ENCODE data around the gene POLR2E.
A peak's percentile ranks its signal among the peaks of the same experiment; 100 is the strongest.

POLR2E gene

GRCh38 chr19:1110809-1111640 lies 15.8 kb upstream of the POLR2E start:
- no peak for DNase-seq (ENCODE audit: low spot score)

DNA sequence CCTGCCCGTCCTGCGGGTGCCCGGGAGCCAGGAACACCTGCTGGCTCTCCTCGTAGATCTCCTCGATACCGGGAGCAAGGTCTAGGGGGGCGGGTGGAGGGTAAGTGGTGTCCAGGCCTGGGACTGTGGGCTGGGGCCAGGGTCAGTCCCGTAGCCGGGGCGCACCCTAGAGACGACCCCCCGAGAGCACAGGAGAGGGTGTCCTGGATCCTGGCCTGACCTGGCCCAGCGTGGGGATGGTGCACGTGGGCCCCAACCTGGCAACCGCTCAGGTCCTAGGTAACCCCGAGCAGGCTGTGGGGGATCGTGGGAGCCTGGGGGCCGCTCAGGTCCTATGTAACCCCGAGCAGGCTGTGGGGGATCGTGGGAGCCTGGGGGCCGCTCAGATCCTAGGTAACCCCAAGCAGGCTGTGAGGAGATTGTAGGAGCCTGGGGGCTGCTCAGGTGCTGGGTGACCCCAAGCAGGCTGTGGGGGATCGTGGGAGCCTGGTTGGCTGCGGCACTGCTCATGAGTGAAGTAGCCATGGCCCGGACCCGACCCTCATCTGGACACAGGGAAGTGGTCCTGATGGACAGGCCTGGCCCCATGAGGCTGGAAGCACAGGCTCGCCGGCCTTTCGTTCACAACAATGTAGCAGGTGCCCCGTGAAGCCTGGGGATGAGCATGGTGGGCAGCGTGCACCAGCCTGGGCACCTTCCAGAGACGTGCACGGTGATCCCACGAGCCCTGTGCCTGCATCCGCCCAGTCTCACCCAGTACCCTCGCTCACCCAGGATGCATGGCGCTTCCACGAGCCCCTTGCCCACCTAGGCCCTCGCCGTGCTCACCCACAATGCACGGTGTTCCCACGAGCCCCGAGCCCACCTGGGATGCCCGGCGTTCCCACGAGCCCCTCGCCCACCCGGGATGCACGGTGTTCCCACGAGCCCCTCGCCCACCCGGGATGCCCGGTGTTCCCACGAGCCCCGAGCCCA lies 14.8 kb upstream of the POLR2E start:
- DNase-seq (ENCODE audit: low spot score) = no peak

GRCh38 chr19:1109032-1109551 lies 13.9 kb upstream of the POLR2E start:
- no peak for DNase-seq (ENCODE audit: low spot score)

DNA sequence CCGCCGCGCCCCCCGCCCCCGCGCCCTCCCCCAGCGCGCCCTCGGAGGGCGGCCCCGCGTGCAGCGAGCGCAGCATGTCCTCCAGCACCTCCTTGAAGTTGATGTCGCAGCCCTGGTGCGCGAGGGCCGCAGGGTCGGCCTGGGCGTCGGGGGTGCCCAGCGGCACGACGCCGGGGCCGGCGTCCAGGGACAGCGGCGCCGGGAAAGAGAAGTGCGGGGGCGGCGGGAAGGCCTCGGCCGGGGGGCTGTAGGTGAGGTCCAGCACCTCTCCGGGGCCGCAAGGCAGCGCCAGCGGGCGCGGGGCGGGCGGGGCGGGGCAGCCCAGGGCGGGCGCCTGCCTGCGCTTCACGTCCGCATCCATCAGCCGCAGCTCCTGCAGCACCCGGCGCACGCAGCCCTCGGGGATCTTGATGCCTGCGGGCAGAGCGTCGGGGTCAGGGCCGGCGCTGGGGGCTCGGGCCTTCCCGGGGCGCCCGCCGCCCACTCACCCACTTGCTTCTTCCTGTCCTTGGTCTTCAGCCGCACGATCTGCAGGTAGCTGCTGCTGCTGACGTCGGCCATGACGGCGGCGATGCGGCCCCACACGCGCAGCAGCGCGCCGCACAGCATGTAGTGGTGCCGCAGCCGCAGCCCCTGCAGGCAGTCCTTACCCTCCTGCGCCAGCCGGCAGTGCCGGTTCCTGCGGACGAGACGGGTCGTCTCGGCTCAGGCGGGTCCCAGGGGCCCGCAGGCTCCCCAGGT lies 13.3 kb upstream of the POLR2E start:
- DNase-seq (ENCODE audit: low spot score) = no peak

DNA sequence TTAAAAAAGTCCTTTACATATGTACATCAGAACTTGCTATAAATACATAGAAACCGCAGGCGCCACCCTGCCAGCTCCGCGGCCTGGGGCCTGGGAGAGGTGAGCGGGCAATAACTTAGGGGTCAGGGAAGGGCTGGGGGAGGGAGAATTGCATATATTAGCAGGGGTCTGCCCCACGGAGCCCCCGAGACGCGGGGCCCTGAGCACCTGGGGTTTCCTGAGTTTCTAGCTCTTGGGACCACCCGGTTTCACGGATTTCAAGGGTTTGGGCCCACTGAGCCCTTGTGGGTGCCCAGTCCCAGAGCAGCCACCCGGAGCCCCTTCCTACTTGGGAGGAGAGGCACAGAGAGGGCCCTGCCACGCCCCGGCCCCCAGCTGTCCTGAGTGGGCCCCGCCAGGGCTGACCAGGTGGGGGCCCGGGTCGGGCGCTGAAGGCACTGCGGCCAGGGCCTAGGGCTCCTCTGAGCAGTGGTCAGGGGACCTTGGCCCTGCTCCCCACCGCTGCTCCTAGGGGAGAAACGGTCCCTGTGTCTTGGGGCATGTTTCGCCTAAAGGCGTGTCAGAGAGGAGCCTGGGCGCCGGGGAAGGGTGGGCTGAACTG lies 12.6 kb upstream of the POLR2E start:
- DNase-seq (ENCODE audit: low spot score) = no peak

DNA sequence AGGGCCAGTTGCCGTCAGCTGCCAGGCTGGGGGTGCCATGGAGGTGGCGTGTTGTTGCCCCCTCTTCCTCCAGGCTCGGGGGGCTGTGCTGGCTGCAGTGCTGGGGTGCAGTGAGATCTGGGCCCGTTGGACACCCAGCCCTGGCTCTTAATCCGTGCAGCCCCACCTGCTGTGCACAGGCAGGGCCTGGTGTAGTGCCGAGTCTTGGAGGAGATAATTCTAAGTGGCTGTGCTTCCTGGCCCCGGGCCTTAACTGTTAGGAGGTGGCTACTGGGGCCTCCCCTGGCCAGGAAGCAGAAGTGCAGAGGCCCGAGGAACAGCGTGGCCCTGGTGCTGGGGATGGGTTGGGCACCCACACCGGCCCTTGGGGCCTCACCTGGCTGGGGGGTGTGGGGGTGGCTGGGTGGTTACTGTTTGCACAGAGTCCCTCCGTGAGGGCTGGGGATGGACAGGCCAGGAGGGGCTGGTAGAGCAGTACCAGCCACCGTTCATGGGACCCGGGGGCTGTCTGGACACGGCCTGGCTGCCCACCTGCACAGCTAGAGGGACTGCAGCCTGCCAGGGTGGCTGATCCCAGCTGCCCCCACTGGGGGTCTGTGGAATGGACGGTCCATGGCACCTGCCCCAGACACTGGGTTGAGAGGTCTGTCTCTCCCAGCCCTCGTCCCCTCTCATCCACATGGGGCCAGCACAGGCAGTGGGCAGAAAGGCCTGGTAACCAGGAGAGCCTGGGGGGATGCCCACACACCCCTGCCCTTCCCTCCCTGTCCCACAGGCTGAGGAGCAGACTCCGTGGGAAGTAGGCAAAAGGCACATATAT lies 11.9 kb upstream of the POLR2E start:
- no peak for DNase-seq (ENCODE audit: low spot score)

DNA sequence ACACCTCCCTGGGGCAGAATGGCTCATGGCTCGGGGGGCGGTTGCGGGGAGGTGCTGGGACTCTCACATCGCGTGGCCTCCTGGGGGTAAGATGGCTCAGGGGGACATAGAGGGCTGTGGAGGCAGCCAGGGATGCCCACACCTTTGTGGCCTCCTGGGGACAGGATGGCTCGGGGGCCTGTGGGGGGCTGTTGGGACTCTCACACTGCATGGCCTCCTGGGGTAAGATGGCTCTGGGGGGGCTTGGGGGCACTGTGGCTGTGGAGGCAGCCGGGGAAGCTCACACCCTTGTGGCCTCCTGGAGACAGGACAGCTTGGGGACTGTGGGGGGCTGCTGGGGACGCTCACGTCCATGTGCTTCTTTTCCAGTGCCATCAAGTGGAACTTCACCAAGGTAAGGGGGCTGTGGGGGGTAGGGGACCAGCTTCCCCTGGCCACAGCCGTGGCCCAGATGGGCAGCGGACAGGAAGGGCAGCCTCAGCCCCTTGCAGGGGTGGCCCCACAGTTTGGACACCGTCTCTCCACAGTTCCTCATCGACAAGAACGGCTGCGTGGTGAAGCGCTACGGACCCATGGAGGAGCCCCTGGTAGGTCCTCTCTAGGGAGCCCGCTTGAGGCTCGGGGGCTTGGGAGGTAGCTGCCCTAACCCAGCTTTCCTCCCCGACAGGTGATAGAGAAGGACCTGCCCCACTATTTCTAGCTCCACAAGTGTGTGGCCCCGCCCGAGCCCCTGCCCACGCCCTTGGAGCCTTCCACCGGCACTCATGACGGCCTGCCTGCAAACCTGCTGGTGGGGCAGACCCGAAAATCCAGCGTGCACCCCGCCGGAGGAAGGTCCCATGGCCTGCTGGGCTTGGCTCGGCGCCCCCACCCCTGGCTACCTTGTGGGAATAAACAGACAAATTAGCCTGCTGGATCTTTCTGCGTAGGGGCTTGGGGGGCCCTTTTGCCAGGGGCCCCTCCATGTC lies 11.0 kb upstream of the POLR2E start:
- DNase-seq (ENCODE audit: low spot score) = no peak

GRCh38 chr19:1105008-1105872 lies 10.1 kb upstream of the POLR2E start:
- peak; percentile 38 for DNase-seq (ENCODE audit: low spot score)

DNA sequence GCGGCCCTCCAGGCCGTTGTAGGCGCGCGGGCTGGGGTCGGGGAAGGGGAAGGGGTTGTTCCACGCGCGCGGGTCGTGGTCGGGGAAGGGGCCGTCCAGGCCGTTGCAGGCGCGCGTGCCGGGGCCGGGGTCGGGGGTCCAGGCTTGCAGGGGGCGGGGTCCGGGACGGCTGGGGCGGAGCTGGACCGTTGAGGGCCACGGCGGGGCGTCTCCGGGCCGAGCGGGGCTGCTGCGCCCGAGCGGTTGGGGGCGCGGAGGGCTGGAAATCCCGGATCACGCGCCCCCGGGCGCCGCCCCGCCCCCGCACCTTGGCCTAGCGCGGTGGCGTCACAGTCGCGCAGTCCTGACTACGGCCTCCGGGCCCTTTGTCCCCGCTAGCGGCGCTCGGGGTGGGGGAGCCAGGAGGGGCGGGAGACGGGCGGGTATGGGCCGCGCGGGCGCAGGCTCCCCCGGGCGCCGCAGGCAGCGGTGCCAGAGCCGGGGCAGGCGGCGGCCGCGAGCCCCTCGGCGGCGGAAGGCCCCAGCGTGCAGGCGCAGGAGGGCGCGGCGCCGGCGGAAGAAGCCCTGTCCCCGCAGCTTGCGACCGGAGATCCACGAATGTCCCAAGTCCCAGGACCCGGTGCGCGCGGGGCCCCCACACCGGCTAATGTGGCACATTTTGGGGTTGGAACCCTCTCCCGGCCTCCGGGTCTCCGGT lies 9.3 kb upstream of the POLR2E start:
- peak; percentile 79 for DNase-seq (ENCODE audit: low spot score)

DNA sequence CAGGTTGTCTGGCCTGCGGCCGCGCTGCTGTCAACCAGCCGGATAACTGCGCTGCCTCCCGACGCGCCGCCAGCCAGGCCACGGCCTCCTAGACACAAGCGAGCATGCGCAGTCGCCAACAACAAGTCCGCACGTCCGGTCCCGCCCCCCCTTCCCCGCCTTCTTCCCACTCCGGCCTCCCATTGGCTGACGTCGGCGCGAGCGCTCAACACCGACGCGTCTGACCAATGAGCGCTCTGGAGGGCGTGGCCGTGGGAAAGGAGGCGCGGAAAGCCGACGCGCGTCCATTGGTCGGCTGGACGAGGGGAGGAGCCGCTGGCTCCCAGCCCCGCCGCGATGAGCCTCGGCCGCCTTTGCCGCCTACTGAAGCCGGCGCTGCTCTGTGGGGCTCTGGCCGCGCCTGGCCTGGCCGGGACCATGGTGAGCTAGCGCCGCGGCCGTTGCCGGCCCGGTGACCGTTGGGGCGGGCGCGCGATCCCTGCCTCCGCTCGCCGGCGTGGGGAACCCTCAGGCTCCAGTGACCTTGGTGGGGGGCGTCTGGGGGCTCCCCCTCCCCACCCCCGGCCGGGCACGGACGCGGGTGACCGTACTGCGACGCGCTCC lies 8.6 kb upstream of the POLR2E start, which contains the start of gene GPX4:
GPX4 (plus strand) TSS at position 287 of the 603 bp plus-strand sequence; CDS start at position 337, 50 bp downstream.
- DNase-seq (ENCODE audit: low spot score) = peak; percentile 96

- DNase-seq (ENCODE audit: low spot score) = no peak
These were observed 8.0 kb upstream of the POLR2E start for GRCh38 chr19:1103132-1103707.

DNA sequence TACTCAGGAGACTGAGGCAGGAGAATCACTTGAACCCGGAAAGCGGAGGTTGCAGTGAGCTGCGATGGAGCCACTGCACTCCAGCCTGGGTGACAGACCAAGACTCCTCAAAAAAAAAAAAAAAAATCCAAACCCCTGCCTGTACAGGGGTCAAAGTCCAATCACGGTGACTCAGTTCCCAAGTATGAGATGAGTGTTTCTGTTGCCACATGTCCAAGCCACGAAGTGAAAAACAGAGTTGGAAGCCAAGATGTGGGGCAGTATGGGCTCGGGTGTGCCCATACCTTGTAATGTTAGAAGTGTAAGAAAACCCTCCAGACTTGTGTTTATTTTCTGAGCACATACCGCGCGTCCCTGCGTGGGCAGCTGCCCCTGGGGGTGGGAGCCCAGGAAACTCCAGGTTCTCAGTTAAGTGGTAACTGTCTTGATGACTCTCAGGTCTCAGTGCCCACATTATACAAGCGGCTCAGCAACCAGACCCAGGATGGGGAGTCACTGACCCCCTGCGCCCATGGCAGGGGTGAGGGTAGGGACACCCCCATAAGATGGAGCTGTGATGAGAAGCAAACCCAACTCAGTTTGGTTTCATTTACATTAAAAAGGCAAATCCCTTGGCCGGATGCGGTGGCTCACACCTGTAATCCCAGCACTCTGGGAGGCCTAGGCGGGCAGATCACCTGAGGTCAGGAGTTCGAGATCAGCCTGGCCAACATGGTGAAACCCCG lies 7.4 kb upstream of the POLR2E start:
- DNase-seq (ENCODE audit: low spot score) = peak; percentile 72

GRCh38 chr19:1101337-1101698 lies 6.1 kb upstream of the POLR2E start:
- no peak for DNase-seq (ENCODE audit: low spot score)

- no peak for DNase-seq (ENCODE audit: low spot score)
These were observed 3.2 kb upstream of the POLR2E start for GRCh38 chr19:1098177-1099051.

GRCh38 chr19:1097810-1098176 lies 2.6 kb upstream of the POLR2E start:
- DNase-seq (ENCODE audit: low spot score) = no peak

DNA sequence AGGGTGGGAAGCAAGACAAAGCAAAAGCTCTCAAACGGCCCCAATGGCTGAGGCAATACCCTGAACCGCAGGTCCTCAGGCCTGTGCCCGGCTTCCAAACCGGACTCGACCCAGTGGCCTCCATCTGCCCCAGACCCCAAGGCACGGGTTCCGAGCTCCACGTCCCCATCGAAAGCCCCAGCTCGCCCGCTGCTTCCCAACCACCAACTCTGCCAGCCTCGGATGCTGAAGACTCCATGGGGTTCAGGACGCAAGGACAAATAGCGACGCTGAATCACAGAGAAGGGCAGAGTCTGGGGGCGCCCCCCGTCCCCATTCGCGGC lies 559 bp downstream of the POLR2E start:
- no peak for DNase-seq (ENCODE audit: low spot score)
